ENCODE data around the gene CARD18. TPM values are rescaled to one million over a fixed set of nuclear protein-coding genes. Genes with fewer than 3 reads are reported as not detected.

Gene CARD18
- total and polyA plus RNA-seq, 8 donors = 0.23 TPM; not detected in 7

DNA sequence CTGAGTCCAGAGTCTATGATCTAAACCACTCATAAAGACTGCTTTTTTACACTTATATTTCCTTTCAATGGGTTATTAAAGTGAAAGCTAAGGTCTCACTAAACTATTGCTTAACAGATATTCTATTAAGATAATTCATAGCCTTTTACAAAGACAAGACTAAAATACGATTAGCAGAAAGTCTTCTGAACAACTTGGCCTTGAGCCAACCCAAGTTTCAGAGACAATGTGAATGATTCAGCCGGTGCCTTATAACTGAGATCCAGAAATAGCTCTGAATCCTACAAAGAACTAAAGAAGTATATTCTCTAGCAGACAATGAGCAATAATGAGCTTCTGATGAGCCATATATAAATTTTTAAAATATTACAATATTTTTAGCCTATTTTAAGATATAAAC is 41.5 kb upstream of the CARD18 start:
- Histone ChIP-seq H3K9me3 (no peaks in the 10 kb centered on the region), H3K4me3 (no peak overlapping the region), H3K36me3 (no peaks in the 10 kb centered on the region), H3K4me1 (peaks cover 0 to 8% (median 4%) of the 10 kb centered on the region in 4 donors), H3K27me3 (no peaks in the 10 kb centered on the region), H3K27ac (peak overlapping the region in 2 of 5 donors; percentile 30 to 55)
- TF ChIP-seq POLR2A (IDR thresholded peaks at IDR 0.05) = no peak
- TF ChIP-seq EP300 (IDR thresholded peaks at IDR 0.05) = no peak
- TF ChIP-seq POLR2AphosphoS5 (IDR thresholded peaks at IDR 0.05) = no peak
- TF ChIP-seq, protein P1, sequence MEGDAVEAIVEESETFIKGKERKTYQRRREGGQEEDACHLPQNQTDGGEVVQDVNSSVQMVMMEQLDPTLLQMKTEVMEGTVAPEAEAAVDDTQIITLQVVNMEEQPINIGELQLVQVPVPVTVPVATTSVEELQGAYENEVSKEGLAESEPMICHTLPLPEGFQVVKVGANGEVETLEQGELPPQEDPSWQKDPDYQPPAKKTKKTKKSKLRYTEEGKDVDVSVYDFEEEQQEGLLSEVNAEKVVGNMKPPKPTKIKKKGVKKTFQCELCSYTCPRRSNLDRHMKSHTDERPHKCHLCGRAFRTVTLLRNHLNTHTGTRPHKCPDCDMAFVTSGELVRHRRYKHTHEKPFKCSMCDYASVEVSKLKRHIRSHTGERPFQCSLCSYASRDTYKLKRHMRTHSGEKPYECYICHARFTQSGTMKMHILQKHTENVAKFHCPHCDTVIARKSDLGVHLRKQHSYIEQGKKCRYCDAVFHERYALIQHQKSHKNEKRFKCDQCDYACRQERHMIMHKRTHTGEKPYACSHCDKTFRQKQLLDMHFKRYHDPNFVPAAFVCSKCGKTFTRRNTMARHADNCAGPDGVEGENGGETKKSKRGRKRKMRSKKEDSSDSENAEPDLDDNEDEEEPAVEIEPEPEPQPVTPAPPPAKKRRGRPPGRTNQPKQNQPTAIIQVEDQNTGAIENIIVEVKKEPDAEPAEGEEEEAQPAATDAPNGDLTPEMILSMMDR (IDR thresholded peaks at IDR 0.05) = no peak
- intact Hi-C loops (cut with DNase I; ENCODE audit: low total_unique reads) = no loop called here
- 21 to 44% (median 26%) methylated on average over 2 of the region's 2 CpGs for WGBS, 5 donors
- DNase-seq = peak in 1 of 2 donors; percentile 49

DNA sequence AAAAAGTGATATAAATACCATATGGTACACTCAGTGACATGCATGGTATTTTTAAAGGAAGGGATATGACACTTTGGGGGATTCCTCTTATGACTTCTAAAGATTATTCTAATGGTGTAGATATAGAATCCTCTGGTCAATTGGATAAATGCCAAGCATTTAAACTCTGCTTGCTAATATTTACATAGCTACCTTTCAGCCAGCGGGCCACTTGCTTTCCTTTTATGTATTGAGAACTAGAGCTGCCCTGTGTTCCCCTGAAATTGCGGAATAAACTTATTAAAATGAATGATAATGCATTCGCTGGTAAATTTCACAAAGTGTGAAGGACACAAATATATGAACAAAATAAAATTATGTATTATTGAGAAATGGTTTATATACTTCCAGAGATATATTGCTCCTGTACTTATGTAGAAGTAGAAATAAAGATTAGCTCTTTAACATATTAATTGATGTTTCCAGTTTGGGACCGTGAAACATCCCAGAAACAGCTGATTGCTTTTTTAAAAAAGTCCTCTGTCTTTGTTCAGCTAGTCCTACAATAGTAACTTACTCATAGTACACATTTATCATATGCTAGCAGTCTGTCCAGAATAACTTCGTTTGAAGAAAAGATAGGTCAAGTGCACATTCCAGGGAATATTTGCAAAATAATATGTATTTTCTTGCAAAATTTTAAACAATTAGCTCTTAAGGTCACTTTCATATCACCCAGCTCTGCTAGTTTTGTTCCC is 40.1 kb upstream of the CARD18 start:
- 30 to 49% (median 32%) methylated on average over 5 of the region's 5 CpGs for WGBS, 5 donors
- peak in 1 of 2 donors; percentile 44 for DNase-seq
- H3K36me3 ChIP-seq = no peaks in the 10 kb centered on the region

DNA sequence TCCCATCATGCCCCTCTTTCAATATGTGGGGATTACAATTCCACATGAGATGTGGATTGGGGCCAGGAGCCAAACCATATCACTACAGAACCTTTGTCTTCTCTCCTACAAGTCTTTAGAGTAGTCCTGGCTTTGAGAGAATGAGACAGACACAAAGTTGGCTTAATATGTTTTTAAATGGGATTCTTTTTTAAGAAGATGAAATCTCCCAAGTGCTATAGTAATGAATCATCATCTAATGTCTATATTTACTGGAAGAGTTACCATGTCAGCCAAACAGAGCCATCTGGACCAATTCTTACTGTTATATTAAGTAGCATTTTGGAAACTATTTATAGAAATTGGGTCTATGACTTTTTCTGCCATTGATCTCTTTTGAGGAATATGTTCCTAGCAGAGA is 38.1 kb upstream of the CARD18 start:
- no peaks in the 10 kb centered on the region for H3K36me3 ChIP-seq
- H3K9me3 ChIP-seq = no peaks in the 10 kb centered on the region
- H3K27ac ChIP-seq = no peak overlapping the region
- TF ChIP-seq POLR2AphosphoS5 (IDR thresholded peaks at IDR 0.05) = no peak
- TF ChIP-seq, protein P1 (IDR thresholded peaks at IDR 0.05) = no peak
- TF ChIP-seq POLR2A (IDR thresholded peaks at IDR 0.05) = no peak
- no peak for TF ChIP-seq EP300 (IDR thresholded peaks at IDR 0.05)
- no peak overlapping the region for H3K4me3 ChIP-seq
- H3K4me1 ChIP-seq = peaks cover 0 to 8% (median 4%) of the 10 kb centered on the region in 4 donors
- peak in 1 of 2 donors; percentile 46 for DNase-seq
- H3K27me3 ChIP-seq = no peaks in the 10 kb centered on the region
- intact Hi-C loops (cut with DNase I; ENCODE audit: low total_unique reads) = no loop called here

More for the DNA sequence above, 40.1 kb upstream of the CARD18 start:
- Histone ChIP-seq H3K27me3 (no peaks in the 10 kb centered on the region), H3K9me3 (no peaks in the 10 kb centered on the region), H3K4me3 (no peak overlapping the region), H3K4me1 (peaks cover 0 to 8% (median 4%) of the 10 kb centered on the region in 4 donors), H3K27ac (no peak overlapping the region)
- intact Hi-C loops (cut with DNase I; ENCODE audit: low total_unique reads) = no loop called here
- TF ChIP-seq EP300 (IDR thresholded peaks at IDR 0.05) (no peak), POLR2A (IDR thresholded peaks at IDR 0.05) (no peak), POLR2AphosphoS5 (IDR thresholded peaks at IDR 0.05) (no peak)
- TF ChIP-seq, protein P1 (IDR thresholded peaks at IDR 0.05) = no peak

DNA sequence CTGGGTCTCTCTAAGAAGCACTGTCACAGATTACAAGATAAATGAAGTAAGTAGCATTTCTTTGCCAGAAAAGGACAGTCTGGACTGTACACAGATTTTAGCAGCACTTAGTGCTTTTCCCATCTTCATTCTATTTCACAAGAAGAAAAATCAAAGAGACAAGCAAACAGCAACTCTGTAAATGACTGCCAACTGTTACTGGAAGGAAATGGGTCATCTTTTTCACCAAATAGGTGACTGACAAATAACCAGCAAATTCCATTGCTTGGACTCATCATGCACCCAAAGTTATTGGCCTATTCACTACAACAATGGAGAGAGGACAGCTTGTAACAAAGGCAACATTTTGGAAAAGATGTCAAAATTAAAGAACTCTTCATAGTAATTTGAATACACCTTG is 28.9 kb upstream of the CARD18 start:
- Histone ChIP-seq H3K4me1 (no peaks in the 10 kb centered on the region), H3K4me3 (no peak overlapping the region), H3K36me3 (no peaks in the 10 kb centered on the region), H3K27me3 (no peaks in the 10 kb centered on the region), H3K27ac (no peak overlapping the region), H3K9me3 (peaks cover 0 to 11% (median 0%) of the 10 kb centered on the region in 4 donors)
- intact Hi-C loops (cut with DNase I; ENCODE audit: low total_unique reads) = no loop called here
- TF ChIP-seq EP300 (IDR thresholded peaks at IDR 0.05) (no peak), POLR2A (IDR thresholded peaks at IDR 0.05) (no peak), POLR2AphosphoS5 (IDR thresholded peaks at IDR 0.05) (no peak)
- TF ChIP-seq, protein P1 (IDR thresholded peaks at IDR 0.05) = no peak
- DNase-seq = no peak
